A673 (cell line): Measurements from ENCODE around the gene TSEN15.

Source experiments
- CTCF ChIP-seq: fragments of 300-800, 200-600 bp; sonication (generic); conservative IDR thresholded peaks from 2 replicates; pipeline ENCODE4 v1.5.1; 2017; ENCODE audit warnings: low read depth, mild to moderate bottlenecking, antibody characterized with exemption, low read length, moderate library complexity, mixed read lengths
- EZH2 ChIP-seq: fragments of 200-600 bp; sonication (generic); IDR thresholded peaks from 2 replicates; pipeline ENCODE4 v1.6.1; 2017; ENCODE audit warnings: borderline replicate concordance, low read depth, mild to moderate bottlenecking, mixed read lengths, antibody characterized with exemption, low read length; ENCODE audit not compliant: poor library complexity, severe bottlenecking

- no peak for TF ChIP-seq CTCF
- TF ChIP-seq EZH2 = no peak
Observed at GRCh38 chr1:184074383-184074782, 22.9 kb downstream of the TSEN15 start.
